ENCODE data around the gene OR13C2. TPM values are rescaled to one million over a fixed set of nuclear protein-coding genes. Genes with fewer than 3 reads are reported as not detected.

OR13C2 gene
- total RNA-seq, 6 donors from 2014 or later: not detected

DNA sequence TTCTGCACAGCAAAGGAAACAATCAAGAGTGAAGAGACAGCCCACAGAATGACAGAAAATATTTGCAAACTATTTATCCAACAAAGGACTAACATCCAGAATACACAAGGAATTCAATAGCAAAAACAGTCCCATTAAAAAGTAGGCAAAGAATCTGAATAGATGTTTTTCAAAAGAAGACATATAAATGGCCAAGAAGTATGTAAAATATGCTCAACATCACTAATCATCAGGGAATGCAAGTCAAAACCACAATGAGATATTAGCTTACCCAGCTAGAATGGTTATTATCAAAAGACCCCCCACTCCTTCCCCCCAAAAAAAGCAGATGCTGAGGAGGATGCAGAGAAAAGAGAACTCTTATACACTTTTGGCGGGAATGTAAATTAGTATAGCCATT is 49.9 kb downstream of the OR13C2 start:
- Histone ChIP-seq H3K9me3 (peaks cover 0 to 3% (median 0%) of the 10 kb centered on the region in 4 donors), H3K4me3 (no peak overlapping the region), H3K27me3 (no peaks in the 10 kb centered on the region), H3K27ac (no peak overlapping the region), H3K4me1 (no peaks in the 10 kb centered on the region), H3K36me3 (no peaks in the 10 kb centered on the region)
- no peak for DNase-seq
- TF ChIP-seq, protein P1, sequence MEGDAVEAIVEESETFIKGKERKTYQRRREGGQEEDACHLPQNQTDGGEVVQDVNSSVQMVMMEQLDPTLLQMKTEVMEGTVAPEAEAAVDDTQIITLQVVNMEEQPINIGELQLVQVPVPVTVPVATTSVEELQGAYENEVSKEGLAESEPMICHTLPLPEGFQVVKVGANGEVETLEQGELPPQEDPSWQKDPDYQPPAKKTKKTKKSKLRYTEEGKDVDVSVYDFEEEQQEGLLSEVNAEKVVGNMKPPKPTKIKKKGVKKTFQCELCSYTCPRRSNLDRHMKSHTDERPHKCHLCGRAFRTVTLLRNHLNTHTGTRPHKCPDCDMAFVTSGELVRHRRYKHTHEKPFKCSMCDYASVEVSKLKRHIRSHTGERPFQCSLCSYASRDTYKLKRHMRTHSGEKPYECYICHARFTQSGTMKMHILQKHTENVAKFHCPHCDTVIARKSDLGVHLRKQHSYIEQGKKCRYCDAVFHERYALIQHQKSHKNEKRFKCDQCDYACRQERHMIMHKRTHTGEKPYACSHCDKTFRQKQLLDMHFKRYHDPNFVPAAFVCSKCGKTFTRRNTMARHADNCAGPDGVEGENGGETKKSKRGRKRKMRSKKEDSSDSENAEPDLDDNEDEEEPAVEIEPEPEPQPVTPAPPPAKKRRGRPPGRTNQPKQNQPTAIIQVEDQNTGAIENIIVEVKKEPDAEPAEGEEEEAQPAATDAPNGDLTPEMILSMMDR (IDR thresholded peaks at IDR 0.05): no peak
- 93 to 100% methylated on average over 1 of the region's 1 CpG for WGBS, 2 donors
- no peak for ATAC-seq (ENCODE audit: low FRiP score in 2 of 2)

Other genes with a start within 250 kb of the OR13C2 start
- gene OR13F1, start 101.4 kb downstream of the OR13C2 start, total RNA-seq: not detected
- not detected for gene OR13C4, start 78.4 kb downstream of the OR13C2 start, total RNA-seq
- gene OR13C3, start 68.8 kb downstream of the OR13C2 start, total RNA-seq: under 1 TPM in 1 of 6 donors, not detected in 5; 0.59 TPM
- not detected for gene OR13C8, start 36.5 kb downstream of the OR13C2 start, total RNA-seq
- gene OR13C5, start 6.2 kb downstream of the OR13C2 start, total RNA-seq: not detected
- gene OR13C9, start 12.6 kb upstream of the OR13C2 start, total RNA-seq: not detected
- gene OR13D1, start 88.9 kb upstream of the OR13C2 start, total RNA-seq: not detected
- gene NIPSNAP3A, start 142.1 kb upstream of the OR13C2 start, total RNA-seq: 10 to 100 TPM in 4 of 6 donors, 1 to 10 TPM in 2; 7.8 to 31.5 (median 25.5) TPM
- gene NIPSNAP3B, start 158.5 kb upstream of the OR13C2 start, total RNA-seq: 1 to 10 TPM in 3 of 6 donors, under 1 TPM in 2, not detected in 1; 0.44 to 2.5 (median 1.3) TPM

All from upper lobe of left lung (tissue), 6 donors.